IMR-90 (cell line): Measurements from ENCODE around the gene PLCL2. TPM values are rescaled to one million over a fixed set of nuclear protein-coding genes. Genes with fewer than 3 reads are reported as not detected.

ENCODE experiments used
- ATAC-seq: fragments of 200-7000 bp; cut with Tn5 transposase; 2 replicates; pipeline ENCODE4 v1.9.1; 2020; ENCODE audit warnings: low read depth, mild to moderate bottlenecking, moderate library complexity
- BruUV-seq: library from RNA; stranded (reverse); fragments of 400-500 nt; replicated peaks from 2 replicates; lab custom pipeline; 2021; lab: Mats Ljungman, UMichigan
- CTCF ChIA-PET: fragments of 300-600 bp; formaldehyde crosslinking; extraction: SDS; loops from one replicate; lab custom pipeline; 2021; ENCODE audit warnings: antibody characterized with exemption; lab: Yijun Ruan, JAX
- POLR2A ChIA-PET: fragments of 300-600 bp; sonication (Branson Sonifier 250); formaldehyde crosslinking; loops from one replicate; lab custom pipeline; 2022; ENCODE audit warnings: antibody characterized with exemption; ENCODE audit not compliant: unreplicated experiment; lab: Charles Lee
- DNase-seq: peaks from one replicate; pipeline ENCODE4 v3.0.0; 2013
- H2AFZ ChIP-seq: replicated peaks from 2 replicates; pipeline ENCODE3; 2013; ENCODE audit warnings: low read length, mild to moderate bottlenecking; ENCODE audit not compliant: poor library complexity
- H2AK5ac ChIP-seq: 2 replicates; pipeline ENCODE4 v1.6.1; 2013; ENCODE audit warnings: low read depth, low read length, inconsistent platforms
- H2AK9ac ChIP-seq: replicated peaks from 2 replicates; pipeline ENCODE3; 2013; ENCODE audit warnings: mild to moderate bottlenecking, low read depth, low read length, moderate library complexity; ENCODE audit not compliant: poor library complexity
- H2BK120ac ChIP-seq: 2 replicates; pipeline ENCODE4 v1.6.1; 2013; ENCODE audit warnings: low read depth, low read length, inconsistent platforms
- H2BK15ac ChIP-seq: 3 replicates; pipeline ENCODE4 v1.6.1; 2013; ENCODE audit warnings: low read depth, low read length, inconsistent platforms
- H2BK20ac ChIP-seq: 2 replicates; pipeline ENCODE4 v1.6.1; 2013; ENCODE audit warnings: low read depth, mild to moderate bottlenecking, inconsistent platforms, low read length, moderate library complexity
- H2BK5ac ChIP-seq: 2 replicates; pipeline ENCODE4 v1.6.1; 2013; ENCODE audit warnings: mild to moderate bottlenecking, low read depth, low read length, inconsistent platforms; ENCODE audit not compliant: poor library complexity, severe bottlenecking
- H3K14ac ChIP-seq: replicated peaks from 2 replicates; pipeline ENCODE4 v1.6.1; 2013; ENCODE audit warnings: low read depth, low read length, inconsistent platforms
- H3K18ac ChIP-seq: 2 replicates; pipeline ENCODE4 v1.6.1; 2013; ENCODE audit warnings: low read depth, low read length, control low read depth
- H3K23ac ChIP-seq: 2 replicates; pipeline ENCODE4 v1.6.1; 2013; ENCODE audit warnings: low read depth, low read length, inconsistent platforms
- H3K27ac ChIP-seq: 2 replicates; pipeline ENCODE4 v1.5.1; 2013; ENCODE audit warnings: mild to moderate bottlenecking, control low read depth, low read length; ENCODE audit not compliant: insufficient read depth
- H3K27me3 ChIP-seq: 2 replicates; pipeline ENCODE4 v1.6.1; 2013; ENCODE audit warnings: low read length; ENCODE audit not compliant: control insufficient read depth, insufficient read depth
- H3K36me3 ChIP-seq: 2 replicates; pipeline ENCODE4 v1.6.1; 2013; ENCODE audit warnings: low read length, mixed read lengths; ENCODE audit not compliant: control insufficient read depth, insufficient read depth
- H3K4ac ChIP-seq: 2 replicates; pipeline ENCODE4 v1.6.1; 2013; ENCODE audit warnings: low read depth, low read length, inconsistent platforms
- H3K4me1 ChIP-seq: 2 replicates; pipeline ENCODE4 v1.6.1; 2013; ENCODE audit warnings: low read length, mixed read lengths; ENCODE audit not compliant: control insufficient read depth, insufficient read depth
- H3K4me2 ChIP-seq: 2 replicates; pipeline ENCODE4 v1.6.1; 2013; ENCODE audit warnings: low read depth, mild to moderate bottlenecking, control low read depth, low read length, moderate library complexity
- H3K4me3 ChIP-seq: 2 replicates; pipeline ENCODE4 v1.5.1; 2013; ENCODE audit warnings: low read depth, mild to moderate bottlenecking, control low read depth, low read length, moderate library complexity; ENCODE audit not compliant: insufficient read depth
- H3K56ac ChIP-seq: 2 replicates; pipeline ENCODE4 v1.6.1; 2013; ENCODE audit warnings: low read length, inconsistent platforms; ENCODE audit not compliant: insufficient read depth; ENCODE audit errors: extremely low read depth
- H3K79me1 ChIP-seq, 2 experiments: 2 replicates each; pipeline ENCODE4 v1.6.1; 2013; ENCODE audit warnings: low read length in 2 of 2, inconsistent platforms in 1 of 2, low read depth in 1 of 2
- H3K9ac ChIP-seq: 2 replicates; pipeline ENCODE4 v1.6.1; 2013; ENCODE audit warnings: low read depth, low read length, control low read depth
- H3K9me1 ChIP-seq: 2 replicates; pipeline ENCODE4 v1.6.1; 2013; ENCODE audit warnings: low read length, inconsistent platforms; ENCODE audit not compliant: insufficient read depth
- H3K9me3 ChIP-seq: 2 replicates; pipeline ENCODE4 v1.6.1; 2013; ENCODE audit warnings: low read length; ENCODE audit not compliant: control insufficient read depth, insufficient read depth
- H4K20me1 ChIP-seq: 2 replicates; pipeline ENCODE4 v1.6.1; 2013; ENCODE audit warnings: low read length, inconsistent platforms; ENCODE audit not compliant: insufficient read depth
- H4K5ac ChIP-seq: 2 replicates; pipeline ENCODE4 v1.6.1; 2013; ENCODE audit warnings: mild to moderate bottlenecking, low read depth, low read length, control low read depth
- H4K8ac ChIP-seq, 2 experiments: 2 replicates each; pipeline ENCODE4 v1.6.1; 2013; ENCODE audit warnings: low read depth in 2 of 2, low read length in 2 of 2, control low read depth in 1 of 2, inconsistent platforms in 1 of 2
- H4K91ac ChIP-seq: 2 replicates; pipeline ENCODE4 v1.6.1; 2013; ENCODE audit warnings: low read depth, low read length, inconsistent platforms; ENCODE audit not compliant: insufficient read depth
- BHLHE40 ChIP-seq: fragments of 150-350 bp; IDR thresholded peaks from 2 replicates; pipeline ENCODE4 v1.6.1; 2016; ENCODE audit warnings: mild to moderate bottlenecking, low read depth, low read length
- CEBPB ChIP-seq: IDR thresholded peaks from 2 replicates; pipeline ENCODE4 v1.6.1; 2012; ENCODE audit warnings: low read depth, low read length, improper control_type of control experiment
- CHD1 ChIP-seq: IDR thresholded peaks from 2 replicates; pipeline ENCODE4 v1.6.1; 2012; ENCODE audit warnings: low read depth, low read length, improper control_type of control experiment
- MAZ ChIP-seq: IDR thresholded peaks from 2 replicates; pipeline ENCODE4 v1.6.1; 2012; ENCODE audit warnings: low read depth, mild to moderate bottlenecking, low read length, improper control_type of control experiment, moderate library complexity, borderline replicate concordance
- MXI1 ChIP-seq: IDR thresholded peaks from 2 replicates; pipeline ENCODE4 v1.6.1; 2012; ENCODE audit warnings: low read depth, mild to moderate bottlenecking, low read length, moderate library complexity, borderline replicate concordance
- NFE2L2 ChIP-seq: fragments of 150-350 bp; IDR thresholded peaks from 2 replicates; pipeline ENCODE4 v1.6.1; 2016; ENCODE audit warnings: low read depth, mild to moderate bottlenecking, low read length
- POLR2A ChIP-seq: IDR thresholded peaks from 2 replicates; pipeline ENCODE4 v1.6.1; 2012; ENCODE audit warnings: mild to moderate bottlenecking, low read depth, low read length
- RAD21 ChIP-seq: IDR thresholded peaks from 2 replicates; pipeline ENCODE4 v1.6.1; 2012; ENCODE audit warnings: low read length, improper control_type of control experiment
- RCOR1 ChIP-seq: IDR thresholded peaks from 2 replicates; pipeline ENCODE4 v1.6.1; 2012; ENCODE audit warnings: mild to moderate bottlenecking, low read length, improper control_type of control experiment; ENCODE audit not compliant: insufficient replicate concordance
- RFX5 ChIP-seq: IDR thresholded peaks from 2 replicates; pipeline ENCODE4 v1.8.0; 2012; ENCODE audit warnings: low read depth, mild to moderate bottlenecking, low read length, moderate library complexity
- SMC3 ChIP-seq: fragments of 150-350 bp; IDR thresholded peaks from 2 replicates; pipeline ENCODE4 v1.6.1; 2016; ENCODE audit warnings: low read depth, mild to moderate bottlenecking, antibody characterized with exemption, low read length, moderate library complexity
- WGBS, 2 experiments: methylation state at CpG; one replicate each; pipeline versions ENCODE4 v1.1.5 to v1.1.7; 2013; ENCODE audit warnings: missing lambda C conversion rate in 2 of 2; ENCODE audit not compliant: insufficient read length in 1 of 2; ENCODE audit errors: extremely low coverage in 2 of 2; 5-methylcytosine and 5-hydroxymethylcytosine counted together
- dilution Hi-C: fragments of 300-500 bp; cut with HindIII; formaldehyde crosslinking; loops from one replicate; pipeline ENCODE4 v1.14.3; 2018; ENCODE audit warnings: low sequenced_read_pairs; ENCODE audit not compliant: unreplicated experiment
- in situ Hi-C: fragments of 300-500 bp; cut with MboI; formaldehyde crosslinking; loops from 3 replicates; pipeline ENCODE4 v1.14.3; 2019; ENCODE audit warnings: low sequenced_read_pairs, inconsistent platforms, mixed read lengths
- intact Hi-C: fragments of 100-400 bp; cut with micrococcal nuclease; formaldehyde crosslinking; loops from 2 replicates; pipeline ENCODE4 v1.10.0; 2022
- polyA plus RNA-seq, 3 experiments: library from polyadenylated mRNA; depleted of rRNA; stranded (reverse); fragments of >200 nt; gene quantifications; 2 replicates each; pipeline ENCODE4 v1.2.3, GENCODE V29; 2012; ENCODE audit warnings: low replicate concordance in 1 of 3
- total RNA-seq: library from RNA; depleted of rRNA; stranded (reverse); fragments of >200 nt; gene quantifications from 2 replicates; pipeline ENCODE4 v1.2.3, GENCODE V29; 2012
- TF ChIP-seq, protein P1 (sequence below): fragments of 150-350 bp; IDR thresholded peaks from 2 replicates; pipeline ENCODE4 v1.6.1; 2017; ENCODE audit warnings: mild to moderate bottlenecking, antibody characterized with exemption, low read length, low read depth
- TF ChIP-seq, protein P2 (sequence below): conservative IDR thresholded peaks from 2 replicates; pipeline ENCODE4 v1.5.1; 2012; ENCODE audit warnings: mild to moderate bottlenecking, low read depth, low read length, improper control_type of control experiment

The PLCL2 gene
- total and polyA plus RNA-seq, 2 of the 4 experiments (the other 2 are of a cell fraction) = 0.92 to 3.8 TPM

DNA sequence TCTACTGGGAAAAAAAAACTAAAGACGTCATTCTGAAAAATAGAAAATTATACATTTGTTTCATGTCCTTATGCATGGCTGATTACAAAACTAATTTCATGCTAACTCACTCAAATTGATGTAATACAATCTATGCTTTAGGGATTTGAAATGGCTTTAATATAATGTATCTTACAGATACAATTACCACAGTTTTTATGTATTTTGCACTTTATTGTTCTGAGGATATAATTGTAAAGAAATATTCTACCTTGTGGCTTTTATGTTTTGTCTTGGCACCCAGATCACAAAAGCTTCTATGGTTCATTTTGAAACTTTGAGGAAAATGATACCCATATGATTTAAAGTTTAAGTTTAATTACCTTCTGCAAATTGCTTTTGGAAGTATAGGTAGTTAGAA, 122.5 kb downstream of the PLCL2 start:
- Histone ChIP-seq H3K79me1 (no peaks in the 10 kb centered on the region), H2AFZ (no peak overlapping the region), H2BK5ac (no peak overlapping the region), H3K36me3 (no peaks in the 10 kb centered on the region), H2AK5ac (no peak overlapping the region), H4K8ac (no peak overlapping the region), H3K4ac (no peak overlapping the region), H4K5ac (no peak overlapping the region), H3K4me1 (no peaks in the 10 kb centered on the region), H3K9me1 (no peaks in the 10 kb centered on the region), H3K14ac (no peak overlapping the region), H3K27me3 (no peaks in the 10 kb centered on the region), H3K4me2 (no peak overlapping the region), H3K9me3 (no peaks in the 10 kb centered on the region), H3K18ac (no peak overlapping the region), H3K9ac (no peak overlapping the region), H3K56ac (no peak overlapping the region), H2BK15ac (no peak overlapping the region), H2BK20ac (no peak overlapping the region), H2BK120ac (no peak overlapping the region), H2AK9ac (no peak overlapping the region), H3K27ac (no peak overlapping the region), H4K91ac (no peak overlapping the region), H4K20me1 (no peaks in the 10 kb centered on the region), H3K23ac (no peak overlapping the region), H3K4me3 (no peak overlapping the region)
- DNase-seq (no peak), ATAC-seq (no peak)
- no TSS peak for BruUV-seq
- no CpG with 5 or more reads among the region's 1 CpG for WGBS, 2 experiments
- POLR2A ChIA-PET = no interaction called here
- no peak for TF ChIP-seq MAZ
- TF ChIP-seq RFX5 = no peak
- no peak for TF ChIP-seq MXI1
- no peak for TF ChIP-seq NFE2L2
- no peak for TF ChIP-seq RCOR1
- no peak for TF ChIP-seq POLR2A
- no peak for TF ChIP-seq CHD1
- no peak for TF ChIP-seq RAD21
- TF ChIP-seq, protein P1, sequence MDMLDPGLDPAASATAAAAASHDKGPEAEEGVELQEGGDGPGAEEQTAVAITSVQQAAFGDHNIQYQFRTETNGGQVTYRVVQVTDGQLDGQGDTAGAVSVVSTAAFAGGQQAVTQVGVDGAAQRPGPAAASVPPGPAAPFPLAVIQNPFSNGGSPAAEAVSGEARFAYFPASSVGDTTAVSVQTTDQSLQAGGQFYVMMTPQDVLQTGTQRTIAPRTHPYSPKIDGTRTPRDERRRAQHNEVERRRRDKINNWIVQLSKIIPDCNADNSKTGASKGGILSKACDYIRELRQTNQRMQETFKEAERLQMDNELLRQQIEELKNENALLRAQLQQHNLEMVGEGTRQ = no peak
- TF ChIP-seq BHLHE40 = no peak
- TF ChIP-seq, protein P2, sequence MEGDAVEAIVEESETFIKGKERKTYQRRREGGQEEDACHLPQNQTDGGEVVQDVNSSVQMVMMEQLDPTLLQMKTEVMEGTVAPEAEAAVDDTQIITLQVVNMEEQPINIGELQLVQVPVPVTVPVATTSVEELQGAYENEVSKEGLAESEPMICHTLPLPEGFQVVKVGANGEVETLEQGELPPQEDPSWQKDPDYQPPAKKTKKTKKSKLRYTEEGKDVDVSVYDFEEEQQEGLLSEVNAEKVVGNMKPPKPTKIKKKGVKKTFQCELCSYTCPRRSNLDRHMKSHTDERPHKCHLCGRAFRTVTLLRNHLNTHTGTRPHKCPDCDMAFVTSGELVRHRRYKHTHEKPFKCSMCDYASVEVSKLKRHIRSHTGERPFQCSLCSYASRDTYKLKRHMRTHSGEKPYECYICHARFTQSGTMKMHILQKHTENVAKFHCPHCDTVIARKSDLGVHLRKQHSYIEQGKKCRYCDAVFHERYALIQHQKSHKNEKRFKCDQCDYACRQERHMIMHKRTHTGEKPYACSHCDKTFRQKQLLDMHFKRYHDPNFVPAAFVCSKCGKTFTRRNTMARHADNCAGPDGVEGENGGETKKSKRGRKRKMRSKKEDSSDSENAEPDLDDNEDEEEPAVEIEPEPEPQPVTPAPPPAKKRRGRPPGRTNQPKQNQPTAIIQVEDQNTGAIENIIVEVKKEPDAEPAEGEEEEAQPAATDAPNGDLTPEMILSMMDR = no peak
- no peak for TF ChIP-seq CEBPB
- no peak for TF ChIP-seq SMC3
- intact Hi-C loops = no loop called here
- CTCF ChIA-PET = no interaction called here
- dilution Hi-C loops = no loop called here
- in situ Hi-C loops = no loop called here
